K562 (cell line): ENCODE data around the gene RELCH. TPM values are rescaled to one million over a fixed set of nuclear protein-coding genes. Genes with fewer than 3 reads are reported as not detected.

Experiments
- ATAC-seq: fragments of 200-7000 bp; cut with Tn5 transposase; 3 replicates; pipeline ENCODE4 v1.9.1; 2020; ENCODE audit warnings: moderate library complexity
- BruUV-seq: library from RNA; stranded (reverse); fragments of 400-500 nt; replicated peaks from 2 replicates; lab custom pipeline; 2021; lab: Mats Ljungman, UMichigan
- CTCF ChIA-PET: fragments of 300-600 bp; formaldehyde crosslinking; extraction: SDS; loops from one replicate; lab custom pipeline; 2021; ENCODE audit warnings: low intra/inter-chr PET ratio; lab: Yijun Ruan, JAX
- POLR2A ChIA-PET: fragments of 300-600, 350-650 bp; sonication (Branson Sonifier 250); formaldehyde crosslinking; extraction: SDS; loops from one replicate; lab custom pipeline; 2021; ENCODE audit warnings: antibody characterized with exemption, inconsistent platforms; lab: Yijun Ruan, JAX
- DNase-seq, 4 experiments: peaks; one replicate each; pipeline versions ENCODE4 v3.0.0 to v3.0.0-alpha.2; 2011 to 2018; ENCODE audit warnings: low spot score in 3 of 4, mixed read lengths in 3 of 4; ENCODE audit errors: extremely low read depth in 1 of 4
- FAIRE-seq: peaks from 2 replicates; lab custom pipeline; 2011; peaks lifted over from hg19 to GRCh38; lab: Jason Lieb, UNC
- H2AFZ ChIP-seq: 2 replicates; pipeline ENCODE4 v1.6.0; 2011; ENCODE audit warnings: low read depth, low read length, control low read depth, inconsistent platforms
- H3K27ac ChIP-seq: fragments of 200-600 bp; 3 replicates; pipeline ENCODE4 v1.8.0; 2011; ENCODE audit warnings: low read depth, mild to moderate bottlenecking, control low read depth, inconsistent platforms, low read length, moderate library complexity, mixed read lengths; ENCODE audit errors: extremely low read depth
- H3K27me3 ChIP-seq, 2 experiments: fragments of 300-600 bp in 1 of 2; 2 replicates in 1 of 2; 3 replicates in 1 of 2; pipeline versions ENCODE4 v1.6.0 to v1.8.0; 2011; ENCODE audit warnings: inconsistent platforms in 2 of 2, low read length in 2 of 2, mild to moderate bottlenecking in 1 of 2, mixed read lengths in 1 of 2, moderate library complexity in 1 of 2; ENCODE audit not compliant: control insufficient read depth in 2 of 2, insufficient read depth in 2 of 2
- H3K36me3 ChIP-seq: fragments of 300-600 bp; 3 replicates; pipeline ENCODE4 v1.8.0; 2011; ENCODE audit warnings: mild to moderate bottlenecking, low read length, inconsistent platforms; ENCODE audit not compliant: control insufficient read depth, insufficient read depth
- H3K4me1 ChIP-seq, 2 experiments: fragments of 200-600 bp in 1 of 2; replicated peaks in 1 of 2; 2 replicates in 1 of 2; 3 replicates in 1 of 2; pipeline versions ENCODE4 v1.5.1 to v1.8.0; 2011; ENCODE audit warnings: inconsistent platforms in 2 of 2, low read length in 2 of 2, mild to moderate bottlenecking in 1 of 2, mixed read lengths in 1 of 2, moderate library complexity in 1 of 2; ENCODE audit not compliant: control insufficient read depth in 2 of 2, insufficient read depth in 2 of 2
- H3K4me2 ChIP-seq: 2 replicates; pipeline ENCODE4 v1.6.1; 2011; ENCODE audit warnings: low read length, control low read depth, inconsistent platforms, mixed read lengths; ENCODE audit not compliant: insufficient read depth
- H3K4me3 ChIP-seq: fragments of 200-600 bp; sonication (generic), shearing (Covaris generic); 2 replicates; pipeline ENCODE4 v1.5.1; 2016; ENCODE audit warnings: control low read depth, inconsistent platforms
- H3K79me2 ChIP-seq: fragments of 200-600 bp; 3 replicates; pipeline ENCODE4 v1.8.0; 2011; ENCODE audit warnings: low read length, inconsistent platforms; ENCODE audit not compliant: control insufficient read depth, insufficient read depth
- H3K9ac ChIP-seq, 2 experiments: 2 replicates each; pipeline versions ENCODE4 v1.6.0 to v1.6.1; 2011; ENCODE audit warnings: low read depth in 2 of 2, low read length in 2 of 2, control low read depth in 1 of 2, inconsistent platforms in 1 of 2, mild to moderate bottlenecking in 1 of 2, mixed read lengths in 1 of 2; ENCODE audit not compliant: insufficient read depth in 1 of 2
- H3K9me1 ChIP-seq: one replicate; pipeline ENCODE4 v1.6.0; 2011; ENCODE audit warnings: inconsistent platforms, mild to moderate bottlenecking, low read length, moderate library complexity; ENCODE audit not compliant: control insufficient read depth, insufficient read depth
- H3K9me3 ChIP-seq: replicated peaks from 2 replicates; pipeline ENCODE4 v1.5.1; 2011; ENCODE audit warnings: low read depth, low read length, inconsistent platforms; ENCODE audit not compliant: control insufficient read depth, insufficient read depth
- H4K20me1 ChIP-seq: replicated peaks from 2 replicates; pipeline ENCODE4 v1.6.1; 2011; ENCODE audit warnings: low read length, inconsistent platforms, mixed read lengths; ENCODE audit not compliant: control insufficient read depth, insufficient read depth
- TRIM24 ChIP-seq, 2 experiments: fragments of 450-650 bp; IDR thresholded peaks; 2 replicates each; pipeline ENCODE4 v1.6.1; 2016
- whole genome bisulfite sequencing: fragments of 100-300 bp; shearing (Covaris generic); methylation state at CpG from one replicate; pipeline ENCODE4 v1.1.6; 2016; ENCODE audit warnings: low coverage, mixed read lengths; ENCODE audit not compliant: insufficient coverage; ENCODE audit errors: missing lambda C conversion rate; 5-methylcytosine and 5-hydroxymethylcytosine counted together
- in situ Hi-C: fragments of 300-500 bp; cut with MboI; formaldehyde crosslinking; loops from 4 replicates; pipeline ENCODE4 v1.15.0; 2018; ENCODE audit warnings: inconsistent platforms, mixed read lengths
- intact Hi-C: fragments of 100-400 bp; cut with micrococcal nuclease; formaldehyde crosslinking; loops from 2 replicates; pipeline ENCODE4 v1.14.2; 2022
- polyA plus RNA-seq, 8 experiments: library from polyadenylated mRNA; depleted of rRNA in 4 of 8; stranded (reverse) in 5 of 8; unstranded in 3 of 8; fragments of >200 nt; fragmentation: Nextera tagmentation in 2 of 8; fragmentation: Illumina TruSeq in 1 of 8; extraction: Ambion mirVana in 2 of 8; extraction: Trizol in 1 of 8; gene quantifications; 2 replicates each; pipeline versions ENCODE4 v1.2.1 to v1.2.3, GENCODE V29; 2011 to 2014; ENCODE audit warnings: inconsistent platforms in 1 of 8, missing spikeins in 1 of 8
- total RNA-seq, 7 experiments: library from RNA; depleted of rRNA in 6 of 7; stranded (reverse); fragments of >200 nt in 6 of 7; fragmentation: Illumina TruSeq in 2 of 7; extraction: Trizol in 2 of 7; gene quantifications; 2 replicates each; pipeline versions ENCODE4 v1.2.1 to v1.2.3, GENCODE V29; 2011 to 2021; ENCODE audit warnings: low replicate concordance in 1 of 7
- TF ChIP-seq, protein P1 (sequence below): sonication (generic); formaldehyde crosslinking; IDR thresholded peaks from 2 replicates; pipeline ENCODE4 v1.8.0; 2022; ENCODE audit warnings: mild to moderate bottlenecking, missing genetic modification reagents
- TF ChIP-seq, protein P2 (sequence below): fragments of 450-650 bp; formaldehyde crosslinking; IDR thresholded peaks from 2 replicates; pipeline ENCODE4 v1.4.0; 2020; ENCODE audit warnings: mild to moderate bottlenecking, moderate library complexity

RELCH gene
- total and polyA plus RNA-seq, 9 of the 15 experiments (the other 6 are each of a cell fraction or from before 2014, with no cell fraction given) = 1.4 to 13.6 (median 7.6) TPM

DNA sequence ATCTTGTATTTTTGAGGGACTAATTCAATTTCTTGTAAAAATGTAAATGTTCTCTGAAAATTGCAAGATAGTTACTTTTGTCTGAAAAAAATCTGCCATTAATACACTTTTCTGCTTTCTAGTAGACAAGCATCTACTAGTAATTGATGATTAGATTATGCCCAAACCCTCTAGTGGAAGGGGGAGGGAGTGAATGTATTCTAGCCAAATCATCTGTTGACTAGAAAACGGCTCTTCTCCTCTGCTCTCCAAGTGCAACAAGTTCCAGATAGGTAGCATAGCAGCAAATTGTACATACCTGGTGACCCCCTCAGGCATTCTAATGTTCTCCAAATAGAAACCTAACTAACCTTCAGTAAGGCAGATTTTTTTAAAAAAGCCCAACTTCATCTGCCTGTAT lies 58.6 kb downstream of the RELCH start:
- H3K4me2 ChIP-seq = no peak overlapping the region
- no peaks in the 10 kb centered on the region for H3K27me3 ChIP-seq
- no peaks in the 10 kb centered on the region for H3K9me1 ChIP-seq
- ChIA-PET CTCF (no interaction called here), POLR2A (no interaction called here)
- H3K27ac ChIP-seq = no peak overlapping the region
- intact Hi-C loops (no loop called here), in situ Hi-C loops (no loop called here)
- FAIRE-seq (no peak), ATAC-seq (no peak), DNase-seq (no peak)
- no peaks in the 10 kb centered on the region for H3K79me2 ChIP-seq
- TF ChIP-seq, protein P1, sequence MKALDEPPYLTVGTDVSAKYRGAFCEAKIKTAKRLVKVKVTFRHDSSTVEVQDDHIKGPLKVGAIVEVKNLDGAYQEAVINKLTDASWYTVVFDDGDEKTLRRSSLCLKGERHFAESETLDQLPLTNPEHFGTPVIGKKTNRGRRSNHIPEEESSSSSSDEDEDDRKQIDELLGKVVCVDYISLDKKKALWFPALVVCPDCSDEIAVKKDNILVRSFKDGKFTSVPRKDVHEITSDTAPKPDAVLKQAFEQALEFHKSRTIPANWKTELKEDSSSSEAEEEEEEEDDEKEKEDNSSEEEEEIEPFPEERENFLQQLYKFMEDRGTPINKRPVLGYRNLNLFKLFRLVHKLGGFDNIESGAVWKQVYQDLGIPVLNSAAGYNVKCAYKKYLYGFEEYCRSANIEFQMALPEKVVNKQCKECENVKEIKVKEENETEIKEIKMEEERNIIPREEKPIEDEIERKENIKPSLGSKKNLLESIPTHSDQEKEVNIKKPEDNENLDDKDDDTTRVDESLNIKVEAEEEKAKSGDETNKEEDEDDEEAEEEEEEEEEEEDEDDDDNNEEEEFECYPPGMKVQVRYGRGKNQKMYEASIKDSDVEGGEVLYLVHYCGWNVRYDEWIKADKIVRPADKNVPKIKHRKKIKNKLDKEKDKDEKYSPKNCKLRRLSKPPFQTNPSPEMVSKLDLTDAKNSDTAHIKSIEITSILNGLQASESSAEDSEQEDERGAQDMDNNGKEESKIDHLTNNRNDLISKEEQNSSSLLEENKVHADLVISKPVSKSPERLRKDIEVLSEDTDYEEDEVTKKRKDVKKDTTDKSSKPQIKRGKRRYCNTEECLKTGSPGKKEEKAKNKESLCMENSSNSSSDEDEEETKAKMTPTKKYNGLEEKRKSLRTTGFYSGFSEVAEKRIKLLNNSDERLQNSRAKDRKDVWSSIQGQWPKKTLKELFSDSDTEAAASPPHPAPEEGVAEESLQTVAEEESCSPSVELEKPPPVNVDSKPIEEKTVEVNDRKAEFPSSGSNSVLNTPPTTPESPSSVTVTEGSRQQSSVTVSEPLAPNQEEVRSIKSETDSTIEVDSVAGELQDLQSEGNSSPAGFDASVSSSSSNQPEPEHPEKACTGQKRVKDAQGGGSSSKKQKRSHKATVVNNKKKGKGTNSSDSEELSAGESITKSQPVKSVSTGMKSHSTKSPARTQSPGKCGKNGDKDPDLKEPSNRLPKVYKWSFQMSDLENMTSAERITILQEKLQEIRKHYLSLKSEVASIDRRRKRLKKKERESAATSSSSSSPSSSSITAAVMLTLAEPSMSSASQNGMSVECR (CRISPR knock-in tag) = no peak
- TF ChIP-seq TRIM24 (IDR thresholded peaks at IDR 0.05) = no peak
- TF ChIP-seq, protein P2, sequence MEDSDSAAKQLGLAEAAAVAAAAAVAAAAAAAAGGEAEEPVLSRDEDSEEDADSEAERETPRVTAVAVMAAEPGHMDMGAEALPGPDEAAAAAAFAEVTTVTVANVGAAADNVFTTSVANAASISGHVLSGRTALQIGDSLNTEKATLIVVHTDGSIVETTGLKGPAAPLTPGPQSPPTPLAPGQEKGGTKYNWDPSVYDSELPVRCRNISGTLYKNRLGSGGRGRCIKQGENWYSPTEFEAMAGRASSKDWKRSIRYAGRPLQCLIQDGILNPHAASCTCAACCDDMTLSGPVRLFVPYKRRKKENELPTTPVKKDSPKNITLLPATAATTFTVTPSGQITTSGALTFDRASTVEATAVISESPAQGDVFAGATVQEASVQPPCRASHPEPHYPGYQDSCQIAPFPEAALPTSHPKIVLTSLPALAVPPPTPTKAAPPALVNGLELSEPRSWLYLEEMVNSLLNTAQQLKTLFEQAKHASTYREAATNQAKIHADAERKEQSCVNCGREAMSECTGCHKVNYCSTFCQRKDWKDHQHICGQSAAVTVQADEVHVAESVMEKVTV (CRISPR knock-in tag) = no peak
- no peak overlapping the region for H3K9ac ChIP-seq
- BruUV-seq = no TSS peak
- H3K9me3 ChIP-seq = no peaks in the 10 kb centered on the region
- no peaks in the 10 kb centered on the region for H4K20me1 ChIP-seq
- peaks cover 6% of the 10 kb centered on the region; the same call in 1 of the 3 replicates for H3K36me3 ChIP-seq
- H3K4me1 ChIP-seq = no peaks in the 10 kb centered on the region
- H2AFZ ChIP-seq = no peak overlapping the region
- H3K4me3 ChIP-seq = no peak overlapping the region
- WGBS = 38% methylated on average over 1 of the region's 1 CpG
